ENCODE measurements around the gene PPARA. TPM values are rescaled to one million over a fixed set of nuclear protein-coding genes. Genes with fewer than 3 reads are reported as not detected.
A peak's percentile ranks its signal among the peaks of the same experiment; 100 is the strongest.

PPARA gene
- total and polyA plus RNA-seq, 2 experiments from 2014 or later = 8.7 to 14.4 TPM

DNA sequence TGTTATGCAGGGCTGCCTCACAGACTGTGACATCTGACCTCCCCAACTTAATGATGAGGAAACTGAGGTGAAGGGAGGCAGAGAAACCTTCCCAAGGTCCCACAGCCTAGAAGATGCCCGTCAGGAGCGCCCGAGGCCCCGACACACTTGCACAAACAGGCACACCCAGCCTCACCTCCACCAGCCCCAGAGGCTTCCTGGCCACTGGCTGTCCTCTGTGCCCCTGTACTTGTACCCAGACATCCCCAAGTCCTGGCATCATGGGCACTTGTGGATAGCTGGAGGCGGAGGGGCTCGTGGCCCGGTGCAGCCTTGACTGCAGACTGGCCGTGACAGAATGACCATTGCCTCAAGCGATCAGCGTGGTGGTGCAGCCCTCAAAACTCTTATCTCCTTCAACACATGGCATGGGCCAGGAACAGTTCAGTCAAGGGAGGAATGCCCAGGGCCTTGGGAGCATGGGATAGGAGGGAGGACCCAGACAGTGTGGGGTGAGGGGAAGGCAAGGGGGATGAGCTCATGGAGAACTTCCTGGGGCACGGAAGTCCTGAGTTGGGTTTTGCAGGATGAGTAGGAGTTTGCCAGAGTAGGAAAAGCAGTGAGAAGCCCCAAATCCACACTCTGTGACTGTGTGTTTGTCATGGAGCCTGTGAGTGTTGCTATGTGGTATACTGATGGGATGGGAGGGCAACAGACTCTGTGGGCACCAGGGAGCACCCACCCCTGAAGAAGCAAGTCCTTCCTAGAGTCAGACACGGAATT lies 25.8 kb upstream of the PPARA start:
- H2AFZ ChIP-seq = no peak overlapping the region
- peaks cover 5% of the 10 kb centered on the region; the same call in 1 of the 2 replicates for H3K4me1 ChIP-seq (ENCODE audit: insufficient read depth)
- no peaks in the 10 kb centered on the region for H3K36me3 ChIP-seq (ENCODE audit: low read depth)
- H3K79me2 ChIP-seq (ENCODE audit: insufficient read depth) = no peaks in the 10 kb centered on the region
- H3K9ac ChIP-seq = no peak overlapping the region
- no peak overlapping the region for H3K4me3 ChIP-seq
- peaks cover 11% of the 10 kb centered on the region; the same call in 1 of the 2 replicates for H3F3A ChIP-seq (ENCODE audit: insufficient read depth)
- no peaks in the 10 kb centered on the region for H3K27me3 ChIP-seq (replicated peaks; ENCODE audit: insufficient read depth)
- no peaks in the 10 kb centered on the region for H3K9me2 ChIP-seq (ENCODE audit: insufficient read depth)
- H3K4me2 ChIP-seq (ENCODE audit: unreplicated experiment) = no peak overlapping the region
- H4K20me1 ChIP-seq (ENCODE audit: insufficient read depth) = no peaks in the 10 kb centered on the region
- no peak for DNase-seq
- in situ Hi-C loops (cut with MboI) = loop anchor here (5.0 to 25.0 kb wide), 2 partner anchors 188 to 413 kb away; partner anchors contain the start of gene CELSR1
- WGBS, 2 experiments (ENCODE audit: low coverage in 1 of 2, low lambda C conversion rate in 2 of 2, missing lambda C conversion rate in 2 of 2) = 95 to 99% methylated on average over 12 of the region's 12 CpGs
- no peaks in the 10 kb centered on the region for H3K9me3 ChIP-seq (ENCODE audit: low read depth)
- H3K27ac ChIP-seq = no peak overlapping the region
- TF ChIP-seq EZH2phosphoT487 (IDR thresholded peaks at IDR 0.05; ENCODE audit: insufficient read depth, low read depth) = no peak

DNA sequence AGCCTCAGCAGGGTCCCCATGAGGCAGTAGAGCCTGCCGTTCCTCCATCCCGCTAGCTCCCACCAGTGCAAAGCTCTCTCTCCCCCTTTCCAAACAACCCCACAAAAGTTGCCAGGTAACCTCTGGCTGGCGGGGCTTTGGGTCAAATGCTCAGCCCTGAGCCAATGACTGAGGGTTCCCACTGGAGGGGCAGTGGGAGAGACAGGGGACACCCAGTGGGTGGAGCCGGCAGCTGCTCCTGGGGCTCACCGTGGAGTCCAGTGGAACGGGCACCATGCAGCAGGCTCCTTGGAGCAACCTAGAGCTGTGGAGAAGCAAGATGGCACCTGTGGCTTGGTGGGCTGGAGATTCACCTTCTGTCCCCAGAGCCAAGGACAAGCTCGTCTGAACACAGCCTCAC lies 25.0 kb upstream of the PPARA start:
- Histone ChIP-seq H3K4me3 (no peak overlapping the region), H2AFZ (no peak overlapping the region), H3K79me2 (ENCODE audit: insufficient read depth) (no peaks in the 10 kb centered on the region), H3K9me2 (ENCODE audit: insufficient read depth) (no peaks in the 10 kb centered on the region), H3K4me1 (ENCODE audit: insufficient read depth) (no peaks in the 10 kb centered on the region), H3K9ac (no peak overlapping the region), H3K36me3 (ENCODE audit: low read depth) (no peaks in the 10 kb centered on the region), H4K20me1 (ENCODE audit: insufficient read depth) (no peaks in the 10 kb centered on the region), H3F3A (ENCODE audit: insufficient read depth) (peaks cover 10% of the 10 kb centered on the region; the same call in 1 of the 2 replicates), H3K9me3 (ENCODE audit: low read depth) (no peaks in the 10 kb centered on the region), H3K27me3 (replicated peaks; ENCODE audit: insufficient read depth) (no peaks in the 10 kb centered on the region), H3K4me2 (ENCODE audit: unreplicated experiment) (no peak overlapping the region), H3K27ac (no peak overlapping the region)
- TF ChIP-seq EZH2 (IDR thresholded peaks at IDR 0.05; ENCODE audit: insufficient read depth, poor library complexity, severe bottlenecking) (no peak), EZH2phosphoT487 (IDR thresholded peaks at IDR 0.05; ENCODE audit: insufficient read depth, low read depth) (no peak)
- DNase-seq = no peak
- in situ Hi-C loops (cut with MboI) = loop anchor here (25.0 kb wide), 1 partner anchor 412 kb away; the partner anchor contains the start of gene CELSR1
- 98% methylated on average over 7 of the region's 7 CpGs for WGBS, 2 experiments (ENCODE audit: low coverage in 1 of 2, low lambda C conversion rate in 2 of 2, missing lambda C conversion rate in 2 of 2)

GRCh38 chr22:46125816-46126765 lies 24.2 kb upstream of the PPARA start:
- in situ Hi-C loops (cut with MboI) = loop anchor here (25.0 kb wide), 1 partner anchor 411 kb away; the partner anchor contains the start of gene CELSR1
- Histone ChIP-seq H3K4me2 (ENCODE audit: unreplicated experiment) (no peak overlapping the region), H3F3A (ENCODE audit: insufficient read depth) (peaks cover 2% of the 10 kb centered on the region; the same call in 1 of the 2 replicates), H3K9ac (no peak overlapping the region), H4K20me1 (ENCODE audit: insufficient read depth) (no peaks in the 10 kb centered on the region), H3K79me2 (ENCODE audit: insufficient read depth) (no peaks in the 10 kb centered on the region), H3K27me3 (replicated peaks; ENCODE audit: insufficient read depth) (no peaks in the 10 kb centered on the region), H3K4me3 (no peak overlapping the region), H2AFZ (no peak overlapping the region), H3K27ac (no peak overlapping the region), H3K4me1 (ENCODE audit: insufficient read depth) (no peaks in the 10 kb centered on the region), H3K9me2 (ENCODE audit: insufficient read depth) (no peaks in the 10 kb centered on the region), H3K36me3 (ENCODE audit: low read depth) (no peaks in the 10 kb centered on the region), H3K9me3 (ENCODE audit: low read depth) (no peaks in the 10 kb centered on the region)
- WGBS, 2 experiments (ENCODE audit: low coverage in 1 of 2, low lambda C conversion rate in 2 of 2, missing lambda C conversion rate in 2 of 2) = 71 to 77% methylated on average over 22 to 29 of the region's 33 CpGs
- peak; percentile 30 for DNase-seq
- TF ChIP-seq EZH2 (IDR thresholded peaks at IDR 0.05; ENCODE audit: insufficient read depth, poor library complexity, severe bottlenecking) (no peak), EZH2phosphoT487 (IDR thresholded peaks at IDR 0.05; ENCODE audit: insufficient read depth, low read depth) (no peak)

DNA sequence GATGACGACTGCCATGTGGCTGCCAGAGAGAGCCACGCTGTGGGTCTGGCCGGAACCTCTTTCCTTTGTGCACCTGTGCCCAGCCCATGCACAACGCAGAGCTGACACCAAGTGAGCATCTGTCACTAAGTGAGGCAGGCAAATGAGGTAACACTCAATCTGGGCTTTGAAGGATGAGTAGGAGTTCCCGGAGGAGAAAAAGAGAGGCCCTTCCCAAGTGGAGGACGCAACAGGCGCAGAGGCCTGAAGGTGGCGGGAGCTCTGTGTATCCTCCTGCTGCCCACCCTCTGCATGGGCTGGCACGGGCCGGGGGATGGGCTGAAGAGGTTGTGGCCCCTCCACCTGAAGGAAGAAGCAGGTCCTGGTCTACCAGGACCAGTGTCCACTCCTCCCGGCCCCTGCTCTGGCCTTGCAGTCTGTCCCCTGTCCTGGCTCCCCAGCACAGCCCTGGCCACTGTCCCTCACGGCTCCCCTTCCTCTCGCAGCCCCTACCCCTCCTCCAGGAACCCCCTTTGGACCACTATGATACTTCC lies 23.4 kb upstream of the PPARA start:
- H3K36me3 ChIP-seq (ENCODE audit: low read depth) = no peaks in the 10 kb centered on the region
- H3K4me3 ChIP-seq = no peak overlapping the region
- no peaks in the 10 kb centered on the region for H3K27me3 ChIP-seq (replicated peaks; ENCODE audit: insufficient read depth)
- H3K27ac ChIP-seq = no peak overlapping the region
- H3K9me3 ChIP-seq (ENCODE audit: low read depth) = no peaks in the 10 kb centered on the region
- no peaks in the 10 kb centered on the region for H3K79me2 ChIP-seq (ENCODE audit: insufficient read depth)
- 85 to 90% methylated on average over 13 of the region's 13 CpGs for WGBS, 2 experiments (ENCODE audit: low coverage in 1 of 2, low lambda C conversion rate in 2 of 2, missing lambda C conversion rate in 2 of 2)
- H3K9me2 ChIP-seq (ENCODE audit: insufficient read depth) = no peaks in the 10 kb centered on the region
- no peak for DNase-seq
- H3K4me2 ChIP-seq (ENCODE audit: unreplicated experiment) = no peak overlapping the region
- no peak overlapping the region for H2AFZ ChIP-seq
- no peaks in the 10 kb centered on the region for H3K4me1 ChIP-seq (ENCODE audit: insufficient read depth)
- no peaks in the 10 kb centered on the region for H4K20me1 ChIP-seq (ENCODE audit: insufficient read depth)
- TF ChIP-seq EZH2 (IDR thresholded peaks at IDR 0.05; ENCODE audit: insufficient read depth, poor library complexity, severe bottlenecking) (no peak), EZH2phosphoT487 (IDR thresholded peaks at IDR 0.05; ENCODE audit: insufficient read depth, low read depth) (no peak)
- H3F3A ChIP-seq (ENCODE audit: insufficient read depth) = no peaks in the 10 kb centered on the region
- in situ Hi-C loops (cut with MboI) = loop anchor here (25.0 kb wide), 1 partner anchor 410 kb away; the partner anchor contains the start of gene CELSR1
- H3K9ac ChIP-seq = no peak overlapping the region

Measured in GM23248 (cell line).